Prostate gland (tissue), 2 donors: ENCODE results near the gene NEK1. TPM values are rescaled to one million over a fixed set of nuclear protein-coding genes. Genes with fewer than 3 reads are reported as not detected.

Source experiments
- DNase-seq: peaks from one replicate; pipeline ENCODE4 v3.0.0-alpha.2; 2019; ENCODE audit warnings: low spot score
- H3K27ac ChIP-seq, 2 donors: fragments of 200-600 bp; sonication (generic); 2 replicates each; pipeline ENCODE4 v1.5.1; 2017 to 2019
- H3K27me3 ChIP-seq: fragments of 200-600 bp; sonication (generic); replicated peaks from 2 replicates; pipeline ENCODE4 v1.5.1; 2019; ENCODE audit not compliant: insufficient read depth
- H3K36me3 ChIP-seq, 2 donors: fragments of 200-600 bp; sonication (generic); 1 replicate in 1 of 2; 2 replicates in 1 of 2; pipeline versions ENCODE4 v1.5.1 to v1.8.1; 2017 to 2019
- H3K4me1 ChIP-seq: fragments of 200-600 bp; sonication (generic); replicated peaks from 2 replicates; pipeline ENCODE4 v1.5.1; 2019
- H3K4me3 ChIP-seq, 2 donors: fragments of 200-600 bp; sonication (generic); 2 replicates each; pipeline ENCODE4 v1.5.1; 2017 to 2019
- H3K9me3 ChIP-seq: fragments of 200-600 bp; sonication (generic); 2 replicates; pipeline ENCODE4 v1.5.1; 2017
- CTCF ChIP-seq, 4 experiments: fragments of 200-600 bp in 2 of 4; fragments of 450-650 bp in 2 of 4; sonication (generic) in 2 of 4; IDR thresholded peaks; 1 replicate in 3 of 4; 2 replicates in 1 of 4; pipeline ENCODE4 v1.5.1; 2016 to 2019; ENCODE audit warnings: antibody characterized with exemption in 4 of 4, mild to moderate bottlenecking in 2 of 4, moderate library complexity in 2 of 4
- POLR2A ChIP-seq: fragments of 450-650 bp; IDR thresholded peaks from one replicate; pipeline ENCODE4 v1.6.1; 2016; ENCODE audit warnings: antibody characterized with exemption, mild to moderate bottlenecking
- POLR2AphosphoS5 ChIP-seq: sonication (generic); formaldehyde crosslinking; IDR thresholded peaks from one replicate; pipeline ENCODE4 v1.6.1; 2017; ENCODE audit warnings: antibody characterized with exemption
- WGBS: methylation state at CpG from one replicate; pipeline ENCODE4 v1.1.5; 2018; 5-methylcytosine and 5-hydroxymethylcytosine counted together
- intact Hi-C: fragments of 100-400 bp; cut with DNase I; formaldehyde crosslinking; loops from one replicate; pipeline ENCODE4 v1.14.2; 2022
- total RNA-seq, 2 donors: library from RNA; depleted of rRNA; stranded (reverse); fragments of >200 nt; gene quantifications; one replicate each; pipeline ENCODE4 v1.1.0, GENCODE V29; 2016

NEK1 gene
- total RNA-seq, 2 donors from 2014 or later: 5.0 to 17.6 TPM

DNA sequence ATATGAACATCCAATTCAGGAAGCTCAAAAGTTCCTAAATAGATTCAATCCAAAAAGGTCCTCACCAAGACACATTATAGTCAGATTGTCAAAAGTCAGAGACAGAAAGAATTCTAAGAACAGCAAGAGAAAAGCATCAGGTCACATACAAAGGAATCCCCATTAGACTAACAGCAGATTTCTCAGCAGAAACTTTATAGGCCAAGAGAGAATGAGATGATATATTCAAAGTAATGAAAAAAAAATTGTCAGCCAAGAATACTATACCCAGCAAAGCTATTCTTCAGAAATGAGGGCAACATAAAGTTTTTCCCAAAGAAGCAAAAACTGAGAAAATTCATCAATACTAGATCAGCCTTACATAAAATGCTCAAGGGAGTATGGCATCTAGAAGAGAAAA, 235.0 kb downstream of the NEK1 start:
- H3K9me3 ChIP-seq: no peaks in the 10 kb centered on the region
- intact Hi-C loops: no loop called here
- no peaks in the 10 kb centered on the region for H3K27me3 ChIP-seq
- DNase-seq: no peak
- H3K4me1 ChIP-seq: no peaks in the 10 kb centered on the region
- TF ChIP-seq POLR2AphosphoS5 (no peak), POLR2A (no peak)
- no peak overlapping the region for H3K4me3 ChIP-seq
- H3K36me3 ChIP-seq: no peaks in the 10 kb centered on the region
- H3K27ac ChIP-seq: no peak overlapping the region

GRCh38 chr4:169376421-169376820, 236.0 kb downstream of the NEK1 start:
- DNase-seq: no peak
- Histone ChIP-seq H3K27ac (no peak overlapping the region), H3K4me3 (no peak overlapping the region), H3K36me3 (no peaks in the 10 kb centered on the region), H3K27me3 (no peaks in the 10 kb centered on the region), H3K9me3 (no peaks in the 10 kb centered on the region), H3K4me1 (no peaks in the 10 kb centered on the region)
- intact Hi-C loops: no loop called here
- 87% methylated on average over 1 of the region's 1 CpG for WGBS
- TF ChIP-seq POLR2A: no peak
- no peak for TF ChIP-seq POLR2AphosphoS5
- TF ChIP-seq CTCF (IDR thresholded peaks at IDR 0.05): no peak

DNA sequence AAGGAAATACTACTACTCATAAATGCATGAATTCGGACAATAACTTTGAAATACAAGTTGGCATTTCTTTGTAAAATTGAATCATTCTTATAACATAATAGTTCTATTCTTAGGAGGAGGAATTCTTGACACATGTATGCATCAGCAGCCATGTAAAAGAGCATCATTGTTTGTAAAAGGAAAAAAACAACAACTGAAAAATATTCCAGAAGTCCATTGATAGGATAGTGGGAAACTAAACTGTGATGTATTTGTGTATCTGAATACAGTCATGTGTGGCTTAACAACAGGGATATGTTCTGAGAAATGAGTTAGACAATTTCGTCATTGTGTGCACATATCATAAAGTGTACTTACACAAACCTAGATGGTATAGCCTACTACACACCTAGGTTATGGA, 239.6 kb downstream of the NEK1 start:
- Histone ChIP-seq H3K4me3 (no peak overlapping the region), H3K4me1 (no peaks in the 10 kb centered on the region), H3K9me3 (no peaks in the 10 kb centered on the region), H3K36me3 (no peaks in the 10 kb centered on the region), H3K27ac (no peak overlapping the region), H3K27me3 (no peaks in the 10 kb centered on the region)
- no peak for DNase-seq
- intact Hi-C loops: no loop called here
- TF ChIP-seq CTCF (IDR thresholded peaks at IDR 0.05) (no peak), POLR2A (no peak), POLR2AphosphoS5 (no peak)
- WGBS: 94% methylated on average over 2 of the region's 2 CpGs

GRCh38 chr4:169369634-169370033, 242.7 kb downstream of the NEK1 start:
- intact Hi-C loops: no loop called here
- H3K4me1 ChIP-seq: no peaks in the 10 kb centered on the region
- no peak overlapping the region for H3K4me3 ChIP-seq
- WGBS: 95% methylated on average over 6 of the region's 6 CpGs
- no peak overlapping the region for H3K27ac ChIP-seq
- no peak for TF ChIP-seq POLR2A
- no peak for TF ChIP-seq CTCF (IDR thresholded peaks at IDR 0.05)
- no peak for TF ChIP-seq POLR2AphosphoS5
- H3K9me3 ChIP-seq: peaks cover 3% of the 10 kb centered on the region
- H3K27me3 ChIP-seq: no peaks in the 10 kb centered on the region
- DNase-seq: no peak
- no peaks in the 10 kb centered on the region for H3K36me3 ChIP-seq

GRCh38 chr4:169367826-169368225, 244.6 kb downstream of the NEK1 start:
- no peak overlapping the region for H3K27ac ChIP-seq

More at GRCh38 chr4:169367826-169368225, 244.6 kb downstream of the NEK1 start:
- peaks cover 3% of the 10 kb centered on the region for H3K9me3 ChIP-seq
- no peaks in the 10 kb centered on the region for H3K4me1 ChIP-seq
- H3K36me3 ChIP-seq: no peaks in the 10 kb centered on the region
- no peaks in the 10 kb centered on the region for H3K27me3 ChIP-seq
- no peak overlapping the region for H3K4me3 ChIP-seq
- TF ChIP-seq CTCF (IDR thresholded peaks at IDR 0.05): no peak
- no peak for TF ChIP-seq POLR2AphosphoS5
- TF ChIP-seq POLR2A: no peak
- intact Hi-C loops: no loop called here
- DNase-seq: no peak
